Caco-2 (cell line): ENCODE results near the gene CNBD2. TPM values are rescaled to one million over a fixed set of nuclear protein-coding genes. Genes with fewer than 3 reads are reported as not detected.
A peak's percentile ranks its signal among the peaks of the same experiment; 100 is the strongest.

Experiments
- BruUV-seq: library from RNA; stranded (reverse); fragments of 400-500 nt; replicated peaks from 2 replicates; lab custom pipeline; 2021; lab: Mats Ljungman, UMichigan
- CTCF ChIA-PET: fragments of 300-600 bp; sonication (Branson Sonifier 250); formaldehyde crosslinking; loops from one replicate; lab custom pipeline; 2022; ENCODE audit warnings: antibody characterized with exemption; lab: Charles Lee
- POLR2A ChIA-PET: fragments of 300-600 bp; sonication (Branson Sonifier 250); formaldehyde crosslinking; loops from one replicate; lab custom pipeline; 2022; ENCODE audit warnings: antibody characterized with exemption; lab: Charles Lee
- DNase-seq, 2 experiments: peaks; one replicate each; pipeline versions ENCODE4 v3.0.0 to v3.0.0-alpha.2; 2020 to 2022
- H3K27me3 ChIP-seq: replicated peaks from 2 replicates; pipeline ENCODE4 v1.6.0; 2011; ENCODE audit warnings: low read length; ENCODE audit not compliant: control insufficient read depth, insufficient read depth
- H3K36me3 ChIP-seq: 2 replicates; pipeline ENCODE4 v1.5.1; 2011; ENCODE audit warnings: low read length; ENCODE audit not compliant: control insufficient read depth, insufficient read depth
- H3K4me1 ChIP-seq: fragments of 250-450 bp; sonication (Bioruptor Pico); 2 replicates; pipeline ENCODE4 v1.5.1; 2020; ENCODE audit warnings: mild to moderate bottlenecking
- H3K4me3 ChIP-seq: 2 replicates; pipeline ENCODE4 v1.5.1; 2011; ENCODE audit warnings: low read depth, mild to moderate bottlenecking, control low read depth, low read length
- H3K9me3 ChIP-seq: fragments of 250-450 bp; sonication (Bioruptor Pico); 2 replicates; pipeline ENCODE4 v1.5.1; 2020; ENCODE audit warnings: mild to moderate bottlenecking, moderate library complexity
- H3K27ac Mint-ChIP-seq: one replicate; pipeline ENCODE4 v1.8.0; 2022; ENCODE audit warnings: mixed read lengths; ENCODE audit not compliant: unreplicated experiment
- H3K27me3 Mint-ChIP-seq: one replicate; pipeline ENCODE4 v1.8.0; 2022; ENCODE audit warnings: mixed read lengths; ENCODE audit not compliant: insufficient read depth, unreplicated experiment
- H3K36me3 Mint-ChIP-seq: one replicate; pipeline ENCODE4 v1.8.0; 2022; ENCODE audit warnings: mild to moderate bottlenecking, mixed read lengths; ENCODE audit not compliant: insufficient read depth, unreplicated experiment
- H3K4me1 Mint-ChIP-seq: one replicate; pipeline ENCODE4 v1.8.0; 2022; ENCODE audit warnings: low read depth, mixed read lengths; ENCODE audit not compliant: unreplicated experiment
- H3K4me3 Mint-ChIP-seq: one replicate; pipeline ENCODE4 v1.8.0; 2022; ENCODE audit warnings: mild to moderate bottlenecking, moderate library complexity, mixed read lengths; ENCODE audit not compliant: unreplicated experiment
- H3K9me3 Mint-ChIP-seq: one replicate; pipeline ENCODE4 v1.8.0; 2022; ENCODE audit warnings: mixed read lengths; ENCODE audit not compliant: unreplicated experiment
- CTCF ChIP-seq, 2 experiments: fragments of 200-600 bp in 1 of 2; IDR thresholded peaks; 1 replicate in 1 of 2; 2 replicates in 1 of 2; pipeline versions ENCODE4 v1.5.1 to v1.8.0; 2011 to 2022; ENCODE audit warnings: antibody characterized with exemption in 1 of 2, control low read depth in 1 of 2, inconsistent platforms in 1 of 2, low read depth in 1 of 2, low read length in 1 of 2, mild to moderate bottlenecking in 1 of 2, moderate library complexity in 1 of 2; ENCODE audit not compliant: insufficient read depth in 1 of 2, severe bottlenecking in 1 of 2, unreplicated experiment in 1 of 2
- intact Hi-C: fragments of 100-400 bp; cut with micrococcal nuclease; formaldehyde crosslinking; loops from one replicate; pipeline ENCODE4 v1.10.0; 2022; ENCODE audit not compliant: unreplicated experiment
- total RNA-seq: library from RNA; stranded (reverse); gene quantifications from 2 replicates; pipeline ENCODE4 v1.2.3, GENCODE V29; 2022

Gene CNBD2
- total RNA-seq, 1 experiment from 2014 or later: 9.1 TPM

GRCh38 chr20:35934050-35934449 lies 34.3 kb upstream of the CNBD2 start:
- no TSS peak for BruUV-seq
- Histone ChIP-seq H3K9me3 (no peaks in the 10 kb centered on the region), H3K27me3 (no peaks in the 10 kb centered on the region), H3K4me3 (no peak overlapping the region), H3K36me3 (peaks cover 2% of the 10 kb centered on the region; the same call in 1 of the 2 replicates), H3K4me1 (no peaks in the 10 kb centered on the region)
- H3K27me3 Mint-ChIP-seq: no peaks in the 10 kb centered on the region
- no peaks in the 10 kb centered on the region for H3K9me3 Mint-ChIP-seq
- H3K4me3 Mint-ChIP-seq: no peak overlapping the region
- H3K36me3 Mint-ChIP-seq: peaks cover 50% of the 10 kb centered on the region
- H3K4me1 Mint-ChIP-seq: no peaks in the 10 kb centered on the region
- ChIA-PET POLR2A (no interaction called here), CTCF (no interaction called here)
- intact Hi-C loops: no loop called here
- no peak for DNase-seq
- H3K27ac Mint-ChIP-seq: no peak overlapping the region
- TF ChIP-seq CTCF (IDR thresholded peaks at IDR 0.05; ENCODE audit: insufficient read depth in 1 of 2, low read depth in 1 of 2, low read length in 1 of 2, severe bottlenecking in 1 of 2, unreplicated experiment in 1 of 2): no peak

GRCh38 chr20:35939264-35939663 lies 29.1 kb upstream of the CNBD2 start:
- H3K27ac Mint-ChIP-seq: no peak overlapping the region
- no peaks in the 10 kb centered on the region for H3K9me3 ChIP-seq
- no peak for TF ChIP-seq CTCF (IDR thresholded peaks at IDR 0.05; ENCODE audit: insufficient read depth in 1 of 2, low read depth in 1 of 2, low read length in 1 of 2, severe bottlenecking in 1 of 2, unreplicated experiment in 1 of 2)
- no TSS peak for BruUV-seq
- H3K36me3 Mint-ChIP-seq: peaks cover 42% of the 10 kb centered on the region
- no peaks in the 10 kb centered on the region for H3K9me3 Mint-ChIP-seq
- intact Hi-C loops: no loop called here
- POLR2A ChIA-PET: no interaction called here
- no peaks in the 10 kb centered on the region for H3K4me1 ChIP-seq
- no peaks in the 10 kb centered on the region for H3K27me3 Mint-ChIP-seq
- H3K4me3 ChIP-seq: no peak overlapping the region
- CTCF ChIA-PET: interaction anchor here (0.5 to 2.6 kb wide), 3 partner anchors 8 to 504 kb away, joined by 3 to 7 read pairs (median 3); partner anchors contain the start of gene SCAND1
- H3K4me1 Mint-ChIP-seq: no peaks in the 10 kb centered on the region
- peaks cover 8% of the 10 kb centered on the region for H3K36me3 ChIP-seq
- peak in 1 of 2 experiments; percentile 17 for DNase-seq
- H3K27me3 ChIP-seq: no peaks in the 10 kb centered on the region
- no peak overlapping the region for H3K4me3 Mint-ChIP-seq

- H3K9me3 ChIP-seq: no peaks in the 10 kb centered on the region
- no peaks in the 10 kb centered on the region for H3K4me1 Mint-ChIP-seq
- H3K27me3 Mint-ChIP-seq: no peaks in the 10 kb centered on the region
- intact Hi-C loops: no loop called here
- peaks cover 10% of the 10 kb centered on the region for H3K36me3 ChIP-seq
- no TSS peak for BruUV-seq
- no peaks in the 10 kb centered on the region for H3K9me3 Mint-ChIP-seq
- H3K4me3 Mint-ChIP-seq: no peak overlapping the region
- POLR2A ChIA-PET: no interaction called here
- no peaks in the 10 kb centered on the region for H3K4me1 ChIP-seq
- H3K4me3 ChIP-seq: no peak overlapping the region
- no peak for DNase-seq
- H3K36me3 Mint-ChIP-seq: peaks cover 45% of the 10 kb centered on the region
- CTCF ChIA-PET: interaction anchor here (2.6 kb wide), 1 partner anchor 12 kb away, joined by 7 read pairs; the partner anchor contains the start of gene SCAND1
- no peak overlapping the region for H3K27ac Mint-ChIP-seq
- no peaks in the 10 kb centered on the region for H3K27me3 ChIP-seq
- no peak for TF ChIP-seq CTCF (IDR thresholded peaks at IDR 0.05; ENCODE audit: insufficient read depth in 1 of 2, low read depth in 1 of 2, low read length in 1 of 2, severe bottlenecking in 1 of 2, unreplicated experiment in 1 of 2)
These were observed 26.8 kb upstream of the CNBD2 start for GRCh38 chr20:35941620-35942019.
